HTERT RPE-1 (cell line): ENCODE data around the gene ZNHIT2.
"Not testable (repeated sequence)": the region's sequence is repeated elsewhere in the genome, so short reads cannot be mapped to it uniquely, and the experiment has no call there.

ENCODE experiments used
- in situ Hi-C: fragments of 300-500 bp; cut with MboI; formaldehyde crosslinking; loops from 4 replicates; pipeline ENCODE4 v1.14.3; 2020; ENCODE audit warnings: low sequenced_read_pairs

Gene ZNHIT2

DNA sequence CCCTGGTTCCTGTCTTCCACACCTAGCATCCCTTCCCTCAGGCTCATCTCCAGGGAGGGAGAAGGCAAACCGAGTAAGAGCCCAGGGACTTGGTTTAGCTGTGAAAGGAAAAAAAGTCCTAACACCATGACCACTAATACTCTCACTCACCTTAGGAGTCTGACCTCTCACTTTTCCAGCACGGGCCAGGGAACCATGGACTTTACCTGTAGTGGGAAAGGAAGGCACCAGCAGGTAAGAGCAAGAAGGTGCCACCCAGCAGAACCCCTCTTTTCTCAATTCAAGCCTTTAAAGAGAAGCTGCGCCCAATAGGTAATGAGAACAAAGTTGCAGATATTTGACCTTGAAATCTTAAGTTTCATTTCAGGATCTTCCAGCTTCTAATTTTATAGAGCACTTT lies 3.3 kb upstream of the ZNHIT2 start:
- in situ Hi-C loops: no loop called here

DNA sequence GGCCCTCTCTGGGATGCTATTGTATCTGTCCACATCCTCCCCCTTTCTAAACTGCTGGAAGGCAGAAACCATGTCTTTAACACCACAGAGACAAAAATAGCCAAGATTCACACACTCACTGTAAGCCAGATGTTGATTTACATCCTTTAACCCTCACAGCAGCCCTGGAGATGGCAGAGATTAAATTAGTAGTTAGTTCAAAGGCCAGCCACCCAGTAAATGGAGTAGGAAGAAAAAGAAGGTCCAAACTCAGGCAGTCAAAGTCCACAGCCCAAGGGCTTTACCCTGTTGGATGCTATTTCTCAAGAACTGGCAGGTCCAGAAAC lies 2.1 kb upstream of the ZNHIT2 start:
- in situ Hi-C loops: no loop called here

DNA sequence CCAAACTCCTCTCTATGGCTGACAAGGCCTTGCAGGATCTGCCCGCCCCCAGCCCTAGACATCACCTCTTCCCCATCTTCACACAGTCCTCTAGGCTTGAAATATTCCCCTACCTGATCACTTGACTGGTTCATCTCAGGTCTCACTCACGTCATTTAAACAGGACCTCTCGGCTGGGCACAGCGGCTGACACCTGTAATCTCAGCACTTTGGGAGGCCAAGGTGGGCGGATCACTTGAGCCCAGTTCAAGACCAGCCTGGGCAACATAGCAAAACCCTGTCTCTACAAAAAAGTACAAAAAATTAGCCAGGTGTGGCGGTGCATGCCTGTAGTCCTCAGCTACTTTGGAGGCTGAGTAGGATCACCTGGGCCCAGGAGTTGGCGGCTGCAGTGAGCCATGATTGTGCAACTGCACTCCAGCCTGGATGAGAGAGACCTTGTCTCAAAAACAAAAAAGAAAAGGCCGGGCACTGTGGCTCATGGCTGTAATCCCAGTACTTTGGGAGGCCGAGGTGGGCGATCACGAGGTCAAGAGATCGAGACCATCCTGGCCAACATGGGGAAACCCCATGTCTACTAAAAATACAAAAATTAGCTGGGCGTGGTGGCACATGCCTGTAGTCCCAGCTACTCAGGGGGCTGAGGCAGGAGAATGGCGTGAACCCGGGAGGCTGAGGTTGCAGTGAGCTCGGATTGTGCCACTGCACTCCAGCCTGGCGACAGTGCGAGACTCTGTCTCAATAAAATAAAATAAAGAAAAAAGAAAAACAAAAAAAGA lies 1.6 kb upstream of the ZNHIT2 start:
- in situ Hi-C loops: not testable (repeated sequence)

- in situ Hi-C loops: no loop called here
These were observed 766 bp upstream of the ZNHIT2 start for GRCh38 chr11:65118097-65118837.

GRCh38 chr11:65116370-65117205 lies 913 bp downstream of the ZNHIT2 start:
- in situ Hi-C loops: no loop called here

GRCh38 chr11:65115361-65116082 lies 2.0 kb downstream of the ZNHIT2 start:
- in situ Hi-C loops: no loop called here

GRCh38 chr11:65114538-65115171 lies 2.8 kb downstream of the ZNHIT2 start:
- in situ Hi-C loops: no loop called here

- in situ Hi-C loops: no loop called here
These were observed 3.7 kb downstream of the ZNHIT2 start for GRCh38 chr11:65113839-65114238.

GRCh38 chr11:65113361-65113756 lies 4.1 kb downstream of the ZNHIT2 start:
- in situ Hi-C loops: no loop called here

DNA sequence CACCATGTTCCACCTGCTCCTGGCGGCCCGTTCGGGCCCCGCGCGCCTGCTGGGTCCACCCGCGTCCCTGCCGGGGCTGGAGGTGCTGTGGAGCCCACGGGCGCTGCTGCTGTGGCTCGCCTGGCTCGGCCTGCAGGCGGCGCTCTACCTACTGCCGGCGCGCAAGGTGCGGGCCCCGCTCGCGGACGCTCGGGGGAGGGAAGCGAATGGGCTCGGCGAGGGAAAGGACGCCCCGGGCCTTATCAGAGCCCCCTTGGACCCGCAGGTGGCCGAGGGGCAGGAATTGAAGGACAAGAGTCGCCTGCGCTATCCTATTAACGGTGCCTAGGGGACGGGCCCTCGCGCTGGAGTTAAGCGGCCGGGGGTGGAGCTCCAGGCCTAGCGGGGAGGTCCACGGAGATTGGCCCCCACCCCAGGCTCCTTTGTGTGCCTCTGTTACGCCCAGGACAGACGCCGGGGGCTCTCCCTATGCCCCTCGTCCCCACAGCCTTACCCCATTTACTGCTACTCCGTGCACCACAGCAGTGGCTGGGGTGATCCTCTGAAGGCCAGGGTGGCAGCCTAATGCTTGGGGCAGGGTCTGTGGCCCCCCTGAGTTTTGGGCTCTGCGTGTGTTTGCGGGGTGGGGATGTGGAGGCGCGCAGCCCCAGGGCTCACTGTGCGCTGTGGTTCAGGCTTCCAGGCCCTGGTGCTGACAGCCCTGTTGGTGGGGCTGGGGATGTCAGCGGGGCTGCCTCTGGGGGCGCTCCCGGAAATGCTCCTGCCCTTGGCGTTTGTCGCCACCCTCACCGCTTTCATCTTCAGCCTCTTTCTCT lies 4.7 kb downstream of the ZNHIT2 start:
- in situ Hi-C loops: no loop called here

GRCh38 chr11:65111744-65112545 lies 5.6 kb downstream of the ZNHIT2 start, which contains the start of gene TM7SF2:
TSS of gene TM7SF2 (plus strand) at chr11:65111872. CDS start at chr11:65112016, 144 bp downstream.
- in situ Hi-C loops: no loop called here

DNA sequence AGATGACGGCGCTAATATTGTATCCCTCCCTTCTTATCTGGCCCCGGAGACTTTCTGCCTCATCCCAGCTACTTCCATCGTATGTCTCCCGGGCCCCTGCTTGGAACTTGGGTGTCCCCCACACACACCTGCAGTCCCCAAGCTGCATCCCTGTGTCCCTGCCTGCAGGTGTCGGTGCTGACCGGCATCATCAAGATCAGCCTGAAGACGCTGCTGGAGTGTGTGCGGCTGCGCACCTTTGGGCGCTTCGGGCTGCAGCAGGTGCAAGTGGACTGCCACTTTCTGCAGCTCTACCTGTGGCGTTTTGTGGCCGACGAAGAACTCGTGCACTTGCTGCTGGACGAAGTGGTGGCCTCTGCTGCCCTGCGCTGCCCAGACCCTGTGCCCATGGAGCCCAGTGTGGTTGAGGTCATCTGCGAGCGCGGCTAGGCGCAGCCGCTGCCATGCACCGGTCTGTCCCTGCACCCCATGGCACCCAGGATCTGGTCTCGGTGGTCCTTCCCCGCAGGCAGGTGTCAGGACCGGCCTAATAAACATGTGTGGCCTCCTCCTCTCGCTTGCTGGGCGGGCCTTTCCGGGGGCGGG lies 6.2 kb downstream of the ZNHIT2 start:
- in situ Hi-C loops: no loop called here

GRCh38 chr11:65110354-65110861 lies 7.1 kb downstream of the ZNHIT2 start:
- in situ Hi-C loops: no loop called here

GRCh38 chr11:65109231-65110198 lies 8.0 kb downstream of the ZNHIT2 start:
- in situ Hi-C loops: no loop called here

- in situ Hi-C loops: no loop called here
These were observed 8.9 kb downstream of the ZNHIT2 start for GRCh38 chr11:65108469-65109123.

GRCh38 chr11:65107751-65108468 lies 9.6 kb downstream of the ZNHIT2 start:
- in situ Hi-C loops: no loop called here
